ENCODE data around the gene HIVEP1.
A peak's percentile ranks its signal among the peaks of the same experiment; 100 is the strongest.

Gene HIVEP1

GRCh38 chr6:12113190-12113577 lies 101.1 kb downstream of the HIVEP1 start:
- TF ChIP-seq ZFX (IDR thresholded peaks at IDR 0.05; ENCODE audit: borderline replicate concordance) (no peak), CTCF (IDR thresholded peaks at IDR 0.05) (no peak)
- H3K27ac ChIP-seq = no peak overlapping the region

GRCh38 chr6:12114055-12114503 lies 102.0 kb downstream of the HIVEP1 start:
- no peak overlapping the region for H3K27ac ChIP-seq
- TF ChIP-seq CTCF (IDR thresholded peaks at IDR 0.05) (no peak), ZFX (IDR thresholded peaks at IDR 0.05; ENCODE audit: borderline replicate concordance) (no peak)

- no peak overlapping the region for H3K27ac ChIP-seq
- TF ChIP-seq CTCF (IDR thresholded peaks at IDR 0.05) (no peak), ZFX (IDR thresholded peaks at IDR 0.05; ENCODE audit: borderline replicate concordance) (no peak)
Observed at GRCh38 chr6:12115001-12115400, 102.9 kb downstream of the HIVEP1 start.

- no peak for TF ChIP-seq CTCF (IDR thresholded peaks at IDR 0.05)
- TF ChIP-seq ZFX (IDR thresholded peaks at IDR 0.05; ENCODE audit: borderline replicate concordance) = no peak
- H3K27ac ChIP-seq = no peak overlapping the region
Observed at GRCh38 chr6:12115492-12115891, 103.4 kb downstream of the HIVEP1 start.

- no peak overlapping the region for H3K27ac ChIP-seq
Observed at GRCh38 chr6:12116264-12116800, 104.2 kb downstream of the HIVEP1 start.

GRCh38 chr6:12116978-12117377 lies 104.9 kb downstream of the HIVEP1 start:
- no peak overlapping the region for H3K27ac ChIP-seq
- TF ChIP-seq CTCF (IDR thresholded peaks at IDR 0.05) = no peak

More at GRCh38 chr6:12116264-12116800, 104.2 kb downstream of the HIVEP1 start:
- TF ChIP-seq CTCF (IDR thresholded peaks at IDR 0.05) = no peak
- TF ChIP-seq ZFX (IDR thresholded peaks at IDR 0.05; ENCODE audit: borderline replicate concordance) = no peak

GRCh38 chr6:12118607-12119006 lies 106.5 kb downstream of the HIVEP1 start:
- no peak for TF ChIP-seq ZFX (IDR thresholded peaks at IDR 0.05; ENCODE audit: borderline replicate concordance)
- no peak for TF ChIP-seq CTCF (IDR thresholded peaks at IDR 0.05)
- H3K27ac ChIP-seq = peak overlapping the region; percentile 53
